ENCODE data around the gene BCAS1.

DNA sequence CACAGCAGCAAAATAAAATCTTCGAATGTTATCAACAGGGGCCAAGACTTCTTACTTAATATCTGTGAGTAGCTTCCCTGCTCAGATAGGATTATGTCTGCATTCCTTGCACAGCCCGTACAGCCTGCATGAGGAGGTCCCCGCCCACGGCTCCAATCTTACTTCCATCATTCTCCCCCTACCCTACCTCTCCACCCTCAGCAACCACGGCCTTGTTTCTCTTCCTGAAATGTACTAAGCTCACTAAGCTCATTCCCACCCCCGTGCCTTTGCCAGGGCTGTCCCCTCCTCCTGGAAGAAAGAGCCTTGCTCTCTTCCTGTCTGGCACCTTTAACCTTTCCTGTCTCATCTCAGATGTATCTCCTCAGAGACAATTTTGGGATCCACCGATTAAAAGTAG lies 120.4 kb downstream of the BCAS1 start:
- TF ChIP-seq, protein P1, sequence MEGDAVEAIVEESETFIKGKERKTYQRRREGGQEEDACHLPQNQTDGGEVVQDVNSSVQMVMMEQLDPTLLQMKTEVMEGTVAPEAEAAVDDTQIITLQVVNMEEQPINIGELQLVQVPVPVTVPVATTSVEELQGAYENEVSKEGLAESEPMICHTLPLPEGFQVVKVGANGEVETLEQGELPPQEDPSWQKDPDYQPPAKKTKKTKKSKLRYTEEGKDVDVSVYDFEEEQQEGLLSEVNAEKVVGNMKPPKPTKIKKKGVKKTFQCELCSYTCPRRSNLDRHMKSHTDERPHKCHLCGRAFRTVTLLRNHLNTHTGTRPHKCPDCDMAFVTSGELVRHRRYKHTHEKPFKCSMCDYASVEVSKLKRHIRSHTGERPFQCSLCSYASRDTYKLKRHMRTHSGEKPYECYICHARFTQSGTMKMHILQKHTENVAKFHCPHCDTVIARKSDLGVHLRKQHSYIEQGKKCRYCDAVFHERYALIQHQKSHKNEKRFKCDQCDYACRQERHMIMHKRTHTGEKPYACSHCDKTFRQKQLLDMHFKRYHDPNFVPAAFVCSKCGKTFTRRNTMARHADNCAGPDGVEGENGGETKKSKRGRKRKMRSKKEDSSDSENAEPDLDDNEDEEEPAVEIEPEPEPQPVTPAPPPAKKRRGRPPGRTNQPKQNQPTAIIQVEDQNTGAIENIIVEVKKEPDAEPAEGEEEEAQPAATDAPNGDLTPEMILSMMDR (conservative IDR thresholded peaks at IDR 0.05; ENCODE audit: low read length): no peak
- TF ChIP-seq EZH2phosphoT487 (IDR thresholded peaks at IDR 0.05; ENCODE audit: borderline replicate concordance, low read depth, low read length): no peak
